GM12891 (cell line): ENCODE measurements around the gene USF2.
A peak's percentile ranks its signal among the peaks of the same experiment; 100 is the strongest.

Source experiments
- POLR2A ChIP-seq: IDR thresholded peaks from 2 replicates; pipeline ENCODE4 v1.6.1; 2011; ENCODE audit warnings: low read depth, low read length, control low read depth
- POLR2AphosphoS5 ChIP-seq: IDR thresholded peaks from 2 replicates; pipeline ENCODE4 v1.6.1; 2011; ENCODE audit warnings: low read depth, low read length, control low read depth
- TAF1 ChIP-seq: IDR thresholded peaks from 2 replicates; pipeline ENCODE4 v1.6.1; 2011; ENCODE audit warnings: low read depth, low read length, control low read depth

DNA sequence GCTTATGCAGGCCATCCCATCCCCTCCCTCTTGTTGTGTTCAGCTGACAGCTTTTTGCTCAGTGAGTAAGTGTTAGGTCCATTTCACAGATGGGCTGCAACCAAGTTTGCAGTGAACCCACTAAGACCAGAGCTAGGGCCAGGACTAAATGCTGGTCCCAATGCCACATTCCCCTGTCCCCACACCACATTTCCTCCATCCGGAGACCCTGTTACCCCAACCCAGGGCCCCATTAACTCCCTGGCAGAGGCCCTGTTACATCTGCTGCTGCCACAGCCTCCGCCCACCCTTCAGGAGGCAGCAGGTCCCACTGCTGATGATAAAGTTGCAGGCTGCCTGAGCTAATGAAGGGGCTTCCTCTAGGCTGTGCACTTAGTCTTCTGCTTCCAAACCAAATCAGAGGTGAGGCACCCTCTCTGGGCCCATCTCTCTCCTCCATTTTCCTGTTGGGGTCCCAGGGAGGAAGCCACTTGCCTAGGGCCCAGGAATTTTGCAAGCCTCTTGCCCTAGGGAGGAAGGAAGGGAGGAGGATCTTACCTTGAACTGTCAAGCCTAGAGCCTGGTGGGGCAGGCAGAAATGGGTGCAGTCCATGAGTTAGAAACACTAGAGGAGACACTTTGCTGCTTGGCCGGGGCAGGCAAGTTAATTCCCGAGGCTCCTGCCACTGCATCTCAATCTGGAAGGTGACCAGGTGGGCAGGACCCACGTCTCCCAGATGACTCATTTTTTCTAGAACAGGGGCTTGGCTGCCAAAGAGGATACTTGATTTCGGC, 3.4 kb upstream of the USF2 start:
- TF ChIP-seq TAF1 (no peak), POLR2AphosphoS5 (0 out of 2 replicates have a peak, but pooled peaks have one; percentile 35), POLR2A (0 out of 2 replicates have a peak, but pooled peaks have one; percentile 4)
